OCI-LY3 (cell line): ENCODE measurements around the gene SVOPL.
A peak's percentile ranks its signal among the peaks of the same experiment; 100 is the strongest.

Experiments used
- H2AFZ ChIP-seq: fragments of 200-600, 300-600 bp; shearing (Covaris generic); 2 replicates; pipeline ENCODE4 v1.6.0; 2014; ENCODE audit warnings: antibody characterized with exemption, low read depth, low read length
- H3K27ac ChIP-seq: fragments of 200-600, 300-600 bp; sonication (generic); 2 replicates; pipeline ENCODE4 v1.5.1; 2014; ENCODE audit warnings: mild to moderate bottlenecking, low read length, moderate library complexity, mixed read lengths
- H3K27me3 ChIP-seq: fragments of 200-600, 300-600 bp; sonication (generic); 2 replicates; pipeline ENCODE4 v1.6.1; 2014; ENCODE audit warnings: low read depth, low read length, mixed read lengths
- H3K36me3 ChIP-seq: fragments of 200-600, 300-600 bp; sonication (generic); replicated peaks from 2 replicates; pipeline ENCODE3; 2014; ENCODE audit warnings: low read depth, low read length, mixed read lengths
- H3K4me1 ChIP-seq: fragments of 300-600, 200-600 bp; sonication (generic); 2 replicates; pipeline ENCODE4 v1.6.1; 2014; ENCODE audit warnings: low read length, mixed read lengths
- H3K4me2 ChIP-seq: fragments of 200-600, 300-600 bp; sonication (generic); 2 replicates; pipeline ENCODE4 v1.6.1; 2014; ENCODE audit warnings: low read length, mixed read lengths
- H3K4me3 ChIP-seq: fragments of 300-600, 200-600 bp; sonication (generic); 2 replicates; pipeline ENCODE4 v1.5.1; 2014; ENCODE audit warnings: antibody characterized with exemption, mild to moderate bottlenecking, low read length, moderate library complexity
- H3K79me2 ChIP-seq: fragments of 300-600, 200-600 bp; shearing (Covaris generic); 2 replicates; pipeline ENCODE4 v1.6.1; 2014; ENCODE audit warnings: mild to moderate bottlenecking, low read length, mixed read lengths
- H3K9ac ChIP-seq: fragments of 300-600, 200-600 bp; shearing (Covaris generic); 2 replicates; pipeline ENCODE4 v1.6.0; 2014; ENCODE audit warnings: mild to moderate bottlenecking, low read length, moderate library complexity
- H3K9me3 ChIP-seq: fragments of 200-600, 300-600 bp; shearing (Covaris generic); 2 replicates; pipeline ENCODE4 v1.6.1; 2014; ENCODE audit warnings: low read length, mixed read lengths; ENCODE audit not compliant: insufficient read depth
- H4K20me1 ChIP-seq: fragments of 200-600, 300-600 bp; sonication (generic); 2 replicates; pipeline ENCODE4 v1.6.1; 2016; ENCODE audit warnings: low read length, mixed read lengths; ENCODE audit not compliant: insufficient read depth
- CTCF ChIP-seq: fragments of 200-600, 300-600 bp; sonication (generic); IDR thresholded peaks from 2 replicates; pipeline ENCODE4 v1.5.1; 2014; ENCODE audit warnings: antibody characterized with exemption, low read length, low read depth
- EZH2phosphoT487 ChIP-seq: fragments of 200-600 bp; shearing (Covaris generic); IDR thresholded peaks from 2 replicates; pipeline ENCODE4 v1.6.1; 2018; ENCODE audit warnings: antibody characterized with exemption, mixed run types, low read depth

The SVOPL gene

GRCh38 chr7:138625849-138626230 lies 75.3 kb downstream of the SVOPL start:
- H3K9me3 ChIP-seq: no peaks in the 10 kb centered on the region
- H3K4me3 ChIP-seq: no peak overlapping the region
- H4K20me1 ChIP-seq: no peaks in the 10 kb centered on the region
- no peaks in the 10 kb centered on the region for H3K36me3 ChIP-seq
- H3K4me1 ChIP-seq: peaks cover 12% of the 10 kb centered on the region
- H3K9ac ChIP-seq: no peak overlapping the region
- no peak overlapping the region for H3K4me2 ChIP-seq
- no peaks in the 10 kb centered on the region for H3K79me2 ChIP-seq
- no peak overlapping the region for H2AFZ ChIP-seq
- H3K27me3 ChIP-seq: no peaks in the 10 kb centered on the region
- H3K27ac ChIP-seq: no peak overlapping the region
- TF ChIP-seq CTCF (no peak), EZH2phosphoT487 (no peak)

GRCh38 chr7:138625084-138625848 lies 75.9 kb downstream of the SVOPL start:
- Histone ChIP-seq H3K9me3 (no peaks in the 10 kb centered on the region), H3K4me3 (no peak overlapping the region), H3K27ac (no peak overlapping the region), H2AFZ (no peak overlapping the region), H3K4me2 (peak overlapping the region; percentile 5; the same call in 1 of the 2 replicates), H3K79me2 (no peaks in the 10 kb centered on the region), H3K9ac (no peak overlapping the region), H3K36me3 (no peaks in the 10 kb centered on the region), H3K4me1 (peaks cover 12% of the 10 kb centered on the region), H3K27me3 (no peaks in the 10 kb centered on the region), H4K20me1 (no peaks in the 10 kb centered on the region)
- TF ChIP-seq CTCF (no peak), EZH2phosphoT487 (no peak)

GRCh38 chr7:138622841-138623240 lies 78.3 kb downstream of the SVOPL start:
- Histone ChIP-seq H3K9ac (no peak overlapping the region), H3K27ac (no peak overlapping the region)
- TF ChIP-seq CTCF: no peak
- TF ChIP-seq EZH2phosphoT487: no peak

GRCh38 chr7:138618933-138619332 lies 82.2 kb downstream of the SVOPL start:
- Histone ChIP-seq H3K27me3 (no peaks in the 10 kb centered on the region), H3K36me3 (no peaks in the 10 kb centered on the region), H3K4me1 (no peaks in the 10 kb centered on the region), H3K27ac (no peak overlapping the region), H3K79me2 (no peaks in the 10 kb centered on the region), H3K4me2 (no peak overlapping the region), H2AFZ (no peak overlapping the region), H3K9ac (no peak overlapping the region), H4K20me1 (no peaks in the 10 kb centered on the region), H3K9me3 (no peaks in the 10 kb centered on the region), H3K4me3 (no peak overlapping the region)
- TF ChIP-seq CTCF: no peak
- no peak for TF ChIP-seq EZH2phosphoT487

More at GRCh38 chr7:138622841-138623240, 78.3 kb downstream of the SVOPL start:
- no peaks in the 10 kb centered on the region for H3K27me3 ChIP-seq
- no peaks in the 10 kb centered on the region for H4K20me1 ChIP-seq
- peaks cover 12% of the 10 kb centered on the region for H3K4me1 ChIP-seq
- H3K4me3 ChIP-seq: no peak overlapping the region
- no peaks in the 10 kb centered on the region for H3K79me2 ChIP-seq
- no peak overlapping the region for H2AFZ ChIP-seq
- H3K9me3 ChIP-seq: no peaks in the 10 kb centered on the region
- H3K36me3 ChIP-seq: no peaks in the 10 kb centered on the region
- H3K4me2 ChIP-seq: no peak overlapping the region
